ENCODE data around the gene LRAT. TPM values are rescaled to one million over a fixed set of nuclear protein-coding genes. Genes with fewer than 3 reads are reported as not detected.

LRAT gene
- total and polyA plus RNA-seq, 9 of the 15 experiments (the other 6 are each of a cell fraction or from before 2014, with no cell fraction given), result 0.03 to 0.41 (median 0.07) TPM; not detected in 4

GRCh38 chr4:154781983-154782293 lies 38.1 kb downstream of the LRAT start:
- H3K79me2 ChIP-seq (ENCODE audit: control insufficient read depth, insufficient read depth, low read length), result no peaks in the 10 kb centered on the region
- ATAC-seq, result no peak
- no peaks in the 10 kb centered on the region for H3K9me3 ChIP-seq (replicated peaks; ENCODE audit: control insufficient read depth, insufficient read depth, low read depth, low read length)
- ChIA-PET CTCF (ENCODE audit: low intra/inter-chr PET ratio) (no interaction called here), POLR2A (no interaction called here)
- no peak for DNase-seq (ENCODE audit: extremely low read depth in 1 of 4, low spot score in 3 of 4)
- H3K36me3 ChIP-seq (ENCODE audit: control insufficient read depth, insufficient read depth, low read length), result no peaks in the 10 kb centered on the region
- no peak overlapping the region for H2AFZ ChIP-seq (ENCODE audit: low read depth, low read length)
- no peak overlapping the region for H3K27ac ChIP-seq (ENCODE audit: extremely low read depth, low read depth, low read length)
- FAIRE-seq, result no peak
- no peaks in the 10 kb centered on the region for H3K9me1 ChIP-seq (ENCODE audit: control insufficient read depth, insufficient read depth, low read length)
- BruUV-seq (replicated peaks), result no TSS peak
- intact Hi-C loops (cut with micrococcal nuclease), result no loop called here
- peaks cover 0 to 11% of the 10 kb centered on the region in 2 experiments; a peak in 1 of 5 replicates for H3K4me1 ChIP-seq (replicated peaks in 1 of 2; ENCODE audit: control insufficient read depth in 2 of 2, insufficient read depth in 2 of 2, low read length in 2 of 2)
- no peak overlapping the region for H3K9ac ChIP-seq (ENCODE audit: insufficient read depth in 1 of 2, low read depth in 2 of 2, low read length in 2 of 2)
- no peak overlapping the region for H3K4me2 ChIP-seq (ENCODE audit: insufficient read depth, low read length)
- H4K20me1 ChIP-seq (replicated peaks; ENCODE audit: control insufficient read depth, insufficient read depth, low read length), result no peaks in the 10 kb centered on the region
- peaks cover 0 to 15% of the 10 kb centered on the region in 2 experiments; a peak in 3 of 5 replicates for H3K27me3 ChIP-seq (ENCODE audit: control insufficient read depth in 2 of 2, insufficient read depth in 2 of 2, low read length in 2 of 2)
- no peak for TF ChIP-seq PML (IDR thresholded peaks at IDR 0.05; ENCODE audit: low read length)
- TF ChIP-seq ZNF140 (CRISPR knock-in tag; IDR thresholded peaks at IDR 0.05), result no peak
- no peak for TF ChIP-seq ZNF511 (CRISPR knock-in tag; IDR thresholded peaks at IDR 0.05)
- no peak for TF ChIP-seq ZFPM2 (CRISPR knock-in tag; IDR thresholded peaks at IDR 0.05)
- no peak for TF ChIP-seq COPS2 (conservative IDR thresholded peaks at IDR 0.05)
- no peak for TF ChIP-seq SPI1 (IDR thresholded peaks at IDR 0.05; ENCODE audit: borderline replicate concordance, low read depth, low read length)
- no peak for TF ChIP-seq ZNF695 (CRISPR knock-in tag; IDR thresholded peaks at IDR 0.05)
- no peak for TF ChIP-seq ATF6 (CRISPR knock-in tag; IDR thresholded peaks at IDR 0.05)
- TF ChIP-seq ZNF444 (CRISPR knock-in tag; IDR thresholded peaks at IDR 0.05), result no peak
- TF ChIP-seq BCL6 (CRISPR knock-in tag; IDR thresholded peaks at IDR 0.05), result no peak
- TF ChIP-seq NR2F6 (CRISPR knock-in tag; IDR thresholded peaks at IDR 0.05), result no peak
- TF ChIP-seq HMGXB4 (CRISPR knock-in tag; IDR thresholded peaks at IDR 0.05), result no peak
- no peak for TF ChIP-seq ADNP (tag; IDR thresholded peaks at IDR 0.05)
- TF ChIP-seq THAP7 (CRISPR knock-in tag; IDR thresholded peaks at IDR 0.05), result no peak
- TF ChIP-seq EP300 (IDR thresholded peaks at IDR 0.05; ENCODE audit: low read length), result no peak
- TF ChIP-seq HNRNPH1 (optimal IDR thresholded peaks at IDR 0.05; ENCODE audit: low read depth, low read length), result no peak
- WGBS (ENCODE audit: insufficient coverage, low coverage, missing lambda C conversion rate), result 9% methylated on average over 18 of the region's 18 CpGs
- no peak overlapping the region for H3K4me3 ChIP-seq
- in situ Hi-C loops (cut with MboI), result no loop called here

Measured in K562 (cell line).